HepG2 (cell line): Measurements from ENCODE around the gene MRPS5. TPM values are rescaled to one million over a fixed set of nuclear protein-coding genes. Genes with fewer than 3 reads are reported as not detected.

Experiments used
- ATAC-seq: fragments of 200-7000 bp; cut with Tn5 transposase; 3 replicates; pipeline ENCODE4 v1.9.1; 2020; ENCODE audit warnings: mild to moderate bottlenecking, moderate library complexity
- BruUV-seq: library from RNA; stranded (reverse); fragments of 400-500 nt; replicated peaks from 2 replicates; lab custom pipeline; 2021; lab: Mats Ljungman, UMichigan
- CTCF ChIA-PET: fragments of 300-600 bp; formaldehyde crosslinking; extraction: SDS; loops from one replicate; lab custom pipeline; 2021; ENCODE audit warnings: low total read pairs, inconsistent platforms, low intra/inter-chr PET ratio; lab: Yijun Ruan, JAX
- POLR2A ChIA-PET: fragments of 350-600 bp; sonication (Branson Sonifier 250); formaldehyde crosslinking; loops from one replicate; lab custom pipeline; 2020; ENCODE audit warnings: antibody characterized with exemption, inconsistent platforms; lab: Yijun Ruan, JAX
- DNase-seq: peaks from one replicate; pipeline ENCODE4 v3.0.0-alpha.2; 2015; ENCODE audit warnings: low spot score
- FAIRE-seq: peaks from 3 replicates; lab custom pipeline; 2011; peaks lifted over from hg19 to GRCh38; lab: Jason Lieb, UNC
- H2AFZ ChIP-seq: one replicate; pipeline ENCODE4 v1.6.1; 2011; ENCODE audit warnings: low read length, inconsistent platforms
- H3K27ac ChIP-seq: fragments of 300-600 bp; 3 replicates; pipeline ENCODE4 v1.8.0; 2011; ENCODE audit warnings: mixed run types, mild to moderate bottlenecking, mixed read lengths, low read length, inconsistent platforms; ENCODE audit not compliant: insufficient read depth; ENCODE audit errors: extremely low read length
- H3K27me3 ChIP-seq, 2 experiments: fragments of 200-600 bp in 1 of 2; 2 replicates in 1 of 2; 3 replicates in 1 of 2; pipeline versions ENCODE4 v1.6.0 to v1.8.0; 2011; ENCODE audit warnings: low read length in 2 of 2, mild to moderate bottlenecking in 2 of 2, moderate library complexity in 2 of 2, inconsistent platforms in 1 of 2; ENCODE audit not compliant: insufficient read depth in 2 of 2, control insufficient read depth in 1 of 2
- H3K36me3 ChIP-seq, 2 experiments: fragments of 200-600 bp in 1 of 2; replicated peaks in 1 of 2; 2 replicates in 1 of 2; 3 replicates in 1 of 2; pipeline versions ENCODE4 v1.5.1 to v1.8.0; 2011; ENCODE audit warnings: low read length in 2 of 2, inconsistent platforms in 1 of 2; ENCODE audit not compliant: insufficient read depth in 2 of 2, control insufficient read depth in 1 of 2
- H3K4me1 ChIP-seq: 2 replicates; pipeline ENCODE4 v1.5.1; 2012; ENCODE audit warnings: low read length, inconsistent platforms; ENCODE audit not compliant: insufficient read depth
- H3K4me2 ChIP-seq: 2 replicates; pipeline ENCODE4 v1.6.0; 2011; ENCODE audit warnings: low read depth, low read length, inconsistent platforms
- H3K4me3 ChIP-seq, 3 experiments: fragments of 200-600 bp in 1 of 3; sonication (generic), shearing (Covaris generic) in 1 of 3; replicated peaks in 1 of 3; 2 replicates each; pipeline ENCODE4 v1.5.1; 2011 to 2016; ENCODE audit warnings: low read length in 3 of 3, inconsistent platforms in 2 of 3, low read depth in 2 of 3, mild to moderate bottlenecking in 2 of 3, control low read depth in 1 of 3, mixed read lengths in 1 of 3; ENCODE audit not compliant: insufficient read depth in 1 of 3
- H3K79me2 ChIP-seq: one replicate; pipeline ENCODE4 v1.6.1; 2011; ENCODE audit warnings: low read length, inconsistent platforms; ENCODE audit not compliant: insufficient read depth
- H3K9ac ChIP-seq: 2 replicates; pipeline ENCODE4 v1.6.0; 2011; ENCODE audit warnings: mild to moderate bottlenecking, low read depth, low read length, inconsistent platforms; ENCODE audit not compliant: insufficient read depth
- H3K9me3 ChIP-seq: 2 replicates; pipeline ENCODE4 v1.5.1; 2012; ENCODE audit warnings: mild to moderate bottlenecking, low read length
- H4K20me1 ChIP-seq: 2 replicates; pipeline ENCODE4 v1.6.0; 2011; ENCODE audit warnings: inconsistent platforms, mild to moderate bottlenecking, low read length, moderate library complexity; ENCODE audit not compliant: insufficient read depth
- MAF1 ChIP-seq: sonication (generic); formaldehyde crosslinking; IDR thresholded peaks from 2 replicates; pipeline ENCODE4 v1.5.0; 2020; ENCODE audit warnings: missing genetic modification reagents, borderline replicate concordance
- MED8 ChIP-seq: sonication (generic); formaldehyde crosslinking; IDR thresholded peaks from 2 replicates; pipeline ENCODE4 v1.8.1; 2023; ENCODE audit warnings: mild to moderate bottlenecking, missing genetic modification reagents; ENCODE audit not compliant: insufficient replicate concordance
- ZNF253 ChIP-seq: sonication (generic); formaldehyde crosslinking; IDR thresholded peaks from 2 replicates; pipeline ENCODE4 v1.8.0; 2022; ENCODE audit warnings: mild to moderate bottlenecking, missing genetic modification reagents, borderline replicate concordance
- ZNF274 ChIP-seq: sonication (generic); formaldehyde crosslinking; IDR thresholded peaks from 2 replicates; pipeline ENCODE4 v1.5.1; 2020; ENCODE audit warnings: mild to moderate bottlenecking, missing genetic modification reagents
- WGBS: methylation state at CpG from one replicate; pipeline ENCODE4 v1.1.6; 2017; ENCODE audit warnings: low lambda C conversion rate; 5-methylcytosine and 5-hydroxymethylcytosine counted together
- in situ Hi-C: cut with HindIII; loops from 2 replicates; pipeline ENCODE4 v1.10.0; 2017; ENCODE audit warnings: low pct_unique_long_range_greater_than_20kb; ENCODE audit not compliant: extremely low pct_ligation_motif_present
- intact Hi-C: fragments of 100-400 bp; cut with micrococcal nuclease; formaldehyde crosslinking; loops from one replicate; pipeline ENCODE4 v1.10.0; 2022; ENCODE audit not compliant: unreplicated experiment
- polyA plus RNA-seq, 8 experiments: library from polyadenylated mRNA; depleted of rRNA in 3 of 8; stranded (reverse) in 7 of 8; unstranded in 1 of 8; fragments of >200 nt; fragmentation: Illumina TruSeq in 4 of 8; extraction: Trizol in 4 of 8; gene quantifications; 2 replicates each; pipeline versions ENCODE4 v1.2.1 to v1.2.3, GENCODE V29; 2011 to 2016; ENCODE audit warnings: low read depth in 4 of 8, missing spikeins in 1 of 8, mixed read lengths in 1 of 8; ENCODE audit not compliant: insufficient read depth in 1 of 8
- total RNA-seq, 5 experiments: library from RNA; depleted of rRNA; stranded (reverse); fragments of >200 nt; fragmentation: Illumina TruSeq; extraction: Trizol; gene quantifications; 2 replicates each; pipeline ENCODE4 v1.2.3, GENCODE V29; 2016; ENCODE audit warnings: low read depth in 1 of 5

MRPS5 gene
- total and polyA plus RNA-seq, 2 of the 13 experiments (the other 11 are each of a cell fraction or from before 2014, with no cell fraction given): 98.8 to 134 TPM

- intact Hi-C loops: no loop called here
- Histone ChIP-seq H3K4me3 (no peak overlapping the region), H3K9me3 (peaks cover 87% of the 10 kb centered on the region), H3K9ac (no peak overlapping the region), H3K36me3 (peaks cover 13 to 40% of the 10 kb centered on the region in 2 experiments), H4K20me1 (no peaks in the 10 kb centered on the region), H2AFZ (no peak overlapping the region), H3K27me3 (no peaks in the 10 kb centered on the region), H3K4me1 (no peaks in the 10 kb centered on the region), H3K4me2 (no peak overlapping the region), H3K27ac (no peak overlapping the region), H3K79me2 (no peaks in the 10 kb centered on the region)
- no peak for DNase-seq
- TF ChIP-seq ZNF274 (CRISPR knock-in tag): peak; percentile 100
- no peak for TF ChIP-seq MED8
- BruUV-seq: TSS peak; percentile 22
- in situ Hi-C loops: no loop called here
- ChIA-PET POLR2A (no interaction called here), CTCF (no interaction called here)
- 91% methylated on average over 6 of the region's 6 CpGs for WGBS
- no peak for FAIRE-seq
- no peak for ATAC-seq
Observed at GRCh38 chr2:95149397-95149984, 27.9 kb upstream of the MRPS5 start.

GRCh38 chr2:95143838-95144237, 22.2 kb upstream of the MRPS5 start:
- ATAC-seq (no peak), FAIRE-seq (no peak), DNase-seq (no peak)
- Histone ChIP-seq H3K27me3 (no peaks in the 10 kb centered on the region), H3K4me2 (no peak overlapping the region), H3K4me1 (no peaks in the 10 kb centered on the region), H4K20me1 (no peaks in the 10 kb centered on the region), H2AFZ (no peak overlapping the region), H3K9ac (no peak overlapping the region), H3K36me3 (no peaks in the 10 kb centered on the region; a peak in 1 of 5 replicates), H3K4me3 (no peak overlapping the region), H3K79me2 (no peaks in the 10 kb centered on the region), H3K27ac (no peak overlapping the region), H3K9me3 (peaks cover 90% of the 10 kb centered on the region)
- BruUV-seq: no TSS peak
- TF ChIP-seq MAF1 (CRISPR knock-in tag): no peak
- TF ChIP-seq ZNF253: peak; percentile 91; the same call in 1 of the 2 replicates
- WGBS: 95% methylated on average over 2 of the region's 2 CpGs
- ChIA-PET CTCF (no interaction called here), POLR2A (no interaction called here)
- in situ Hi-C loops (no loop called here), intact Hi-C loops (no loop called here)
